HepG2 (cell line): ENCODE measurements around the gene SAE1. TPM values are rescaled to one million over a fixed set of nuclear protein-coding genes. Genes with fewer than 3 reads are reported as not detected.

Experiments
- CREB1 ChIP-seq, 2 experiments: fragments of 450-650 bp in 1 of 2; IDR thresholded peaks; 2 replicates each; pipeline ENCODE4 v1.6.1; 2016 to 2017; ENCODE audit warnings: control low read depth in 1 of 2, mild to moderate bottlenecking in 1 of 2, missing compliant biosample characterization in 1 of 2, missing genetic modification characterization in 1 of 2
- GATAD1 ChIP-seq: IDR thresholded peaks from 2 replicates; pipeline ENCODE4 v1.6.1; 2016; ENCODE audit warnings: missing genetic modification reagents, missing compliant biosample characterization
- IRX3 ChIP-seq: sonication (generic); formaldehyde crosslinking; IDR thresholded peaks from 2 replicates; pipeline ENCODE4 v1.8.1; 2023; ENCODE audit warnings: mild to moderate bottlenecking, low read depth, missing genetic modification reagents, borderline replicate concordance
- LCORL ChIP-seq, 2 experiments: fragments of 450-650 bp in 1 of 2; sonication (generic) in 1 of 2; formaldehyde crosslinking in 1 of 2; IDR thresholded peaks; 2 replicates each; pipeline versions ENCODE4 v1.5.0 to v1.6.1; 2017 to 2020; ENCODE audit warnings: antibody characterized with exemption in 1 of 2, missing genetic modification reagents in 1 of 2
- NRL ChIP-seq: sonication (generic); formaldehyde crosslinking; IDR thresholded peaks from 2 replicates; pipeline ENCODE4 v1.5.0; 2020; ENCODE audit warnings: missing genetic modification reagents, mild to moderate bottlenecking, moderate library complexity, borderline replicate concordance
- PRPF4 ChIP-seq: fragments of 200-400 bp; formaldehyde crosslinking; IDR thresholded peaks from 2 replicates; pipeline ENCODE4 v1.6.1; 2016; ENCODE audit warnings: low read length, low read depth; ENCODE audit not compliant: poor library complexity, severe bottlenecking
- SKI ChIP-seq: fragments of 450-650 bp; IDR thresholded peaks from one replicate; pipeline ENCODE4 v1.6.1; 2018; ENCODE audit warnings: mild to moderate bottlenecking; ENCODE audit not compliant: partially characterized antibody
- TAF1 ChIP-seq: sonication (generic); formaldehyde crosslinking; IDR thresholded peaks from 2 replicates; pipeline ENCODE4 v1.4.0; 2020; ENCODE audit warnings: missing genetic modification reagents
- TBX2 ChIP-seq: sonication (generic); formaldehyde crosslinking; IDR thresholded peaks from 2 replicates; pipeline ENCODE4 v1.5.0; 2020; ENCODE audit warnings: missing genetic modification reagents, mild to moderate bottlenecking, borderline replicate concordance
- ZKSCAN8 ChIP-seq: IDR thresholded peaks from 2 replicates; pipeline ENCODE4 v1.6.1; 2016; ENCODE audit warnings: borderline replicate concordance, missing genetic modification reagents, missing compliant biosample characterization
- ZNF138 ChIP-seq: sonication (generic); formaldehyde crosslinking; IDR thresholded peaks from 2 replicates; pipeline ENCODE4 v1.5.0; 2020; ENCODE audit warnings: mild to moderate bottlenecking, low read depth, missing genetic modification reagents
- ZNF207 ChIP-seq: fragments of 450-650 bp; IDR thresholded peaks from 2 replicates; pipeline ENCODE4 v1.6.1; 2016; ENCODE audit warnings: antibody characterized with exemption, borderline replicate concordance
- ZNF33A ChIP-seq: sonication (generic); formaldehyde crosslinking; IDR thresholded peaks from 2 replicates; pipeline ENCODE4 v1.5.1; 2020; ENCODE audit warnings: missing genetic modification reagents, mild to moderate bottlenecking, moderate library complexity, borderline replicate concordance
- ZNF431 ChIP-seq: sonication (generic); formaldehyde crosslinking; IDR thresholded peaks from 2 replicates; pipeline ENCODE4 v1.9.0; 2022; ENCODE audit warnings: missing genetic modification reagents, low read depth, mild to moderate bottlenecking, borderline replicate concordance
- ZNF484 ChIP-seq: sonication (generic); formaldehyde crosslinking; IDR thresholded peaks from 2 replicates; pipeline ENCODE4 v1.5.1; 2020; ENCODE audit warnings: mild to moderate bottlenecking, low read depth, missing genetic modification reagents, borderline replicate concordance
- polyA plus RNA-seq, 8 experiments: library from polyadenylated mRNA; depleted of rRNA in 3 of 8; stranded (reverse) in 7 of 8; unstranded in 1 of 8; fragments of >200 nt; fragmentation: Illumina TruSeq in 4 of 8; extraction: Trizol in 4 of 8; gene quantifications; 2 replicates each; pipeline versions ENCODE4 v1.2.1 to v1.2.3, GENCODE V29; 2011 to 2016; ENCODE audit warnings: low read depth in 4 of 8, missing spikeins in 1 of 8, mixed read lengths in 1 of 8; ENCODE audit not compliant: insufficient read depth in 1 of 8
- total RNA-seq, 5 experiments: library from RNA; depleted of rRNA; stranded (reverse); fragments of >200 nt; fragmentation: Illumina TruSeq; extraction: Trizol; gene quantifications; 2 replicates each; pipeline ENCODE4 v1.2.3, GENCODE V29; 2016; ENCODE audit warnings: low read depth in 1 of 5
- TF ChIP-seq, protein P1 (sequence below): sonication (generic); formaldehyde crosslinking; IDR thresholded peaks from 2 replicates; pipeline ENCODE4 v1.4.0; 2020; ENCODE audit warnings: mild to moderate bottlenecking, missing genetic modification reagents
- TF ChIP-seq, protein P2 (sequence below): sonication (generic); formaldehyde crosslinking; IDR thresholded peaks from 2 replicates; pipeline ENCODE4 v1.5.1; 2020; ENCODE audit warnings: missing genetic modification reagents, mild to moderate bottlenecking, borderline replicate concordance
- TF ChIP-seq, protein P3 (sequence below): sonication (generic); formaldehyde crosslinking; IDR thresholded peaks from 2 replicates; pipeline ENCODE4 v1.5.1; 2020; ENCODE audit warnings: missing genetic modification reagents, mild to moderate bottlenecking, borderline replicate concordance
- TF ChIP-seq, protein P4 (sequence below): sonication (generic); formaldehyde crosslinking; conservative IDR thresholded peaks from 2 replicates; pipeline ENCODE4 v1.4.0; 2020; ENCODE audit warnings: mild to moderate bottlenecking, missing genetic modification reagents, moderate library complexity

Gene SAE1
- total and polyA plus RNA-seq, 2 of the 13 experiments (the other 11 are each of a cell fraction or from before 2014, with no cell fraction given): 87.6 to 197 TPM

DNA sequence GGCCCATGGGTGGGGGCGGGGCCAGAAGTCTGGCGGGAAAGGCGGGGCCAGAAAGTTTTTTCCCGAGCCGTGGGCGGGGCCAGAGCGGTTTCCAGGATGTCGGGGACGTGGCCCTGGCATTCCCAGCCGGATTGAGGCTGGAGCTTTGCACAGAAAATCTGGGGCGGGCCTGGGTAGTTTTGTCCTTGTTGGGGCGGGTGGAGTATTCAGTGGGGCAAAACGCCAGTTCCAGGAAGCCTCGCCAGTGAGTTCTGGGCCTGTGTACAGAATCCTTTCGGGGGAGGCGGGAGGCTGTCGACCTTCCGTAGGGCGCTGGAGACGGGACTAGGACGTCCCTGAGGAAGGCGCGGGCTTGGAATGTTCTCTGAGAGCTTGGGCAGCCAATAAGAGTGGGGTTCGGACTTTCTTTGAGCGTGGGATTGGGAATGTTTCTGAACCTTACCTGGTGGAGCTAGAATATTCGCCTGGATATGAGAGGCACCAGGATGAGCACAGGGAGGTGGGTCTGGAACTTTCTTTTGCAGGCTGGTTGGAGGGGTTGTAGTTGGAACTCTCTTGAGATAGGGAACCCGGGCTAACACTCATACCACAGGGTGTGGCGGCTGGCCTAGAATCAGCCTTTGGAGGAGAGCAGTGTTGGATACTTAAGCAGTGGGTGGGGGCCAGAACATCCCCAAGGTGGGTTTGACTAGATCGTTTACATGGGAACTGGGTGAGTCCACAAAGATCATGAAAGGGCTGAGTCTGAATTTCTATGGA is 127.0 kb downstream of the SAE1 start (continued):
- TF ChIP-seq ZNF431 (no peak), TAF1 (peak; percentile 56), ZNF33A (CRISPR knock-in tag) (no peak), ZNF138 (CRISPR knock-in tag) (0 out of 2 replicates have a peak, but pooled peaks have one; percentile 44), CREB1 (IDR thresholded peaks at IDR 0.05) (no peak), CREB1 (CRISPR knock-in tag; IDR thresholded peaks at IDR 0.05) (no peak), NRL (no peak), LCORL (IDR thresholded peaks at IDR 0.05) (no peak), LCORL (CRISPR knock-in tag; IDR thresholded peaks at IDR 0.05) (no peak), GATAD1 (CRISPR knock-in tag) (no peak), TBX2 (CRISPR knock-in tag) (peak; percentile 25; the same call in 1 of the 2 replicates), PRPF4 (no peak), ZKSCAN8 (CRISPR knock-in tag) (no peak), ZNF484 (no peak), IRX3 (no peak), SKI (no peak), ZNF207 (no peak)
- TF ChIP-seq, protein P1, sequence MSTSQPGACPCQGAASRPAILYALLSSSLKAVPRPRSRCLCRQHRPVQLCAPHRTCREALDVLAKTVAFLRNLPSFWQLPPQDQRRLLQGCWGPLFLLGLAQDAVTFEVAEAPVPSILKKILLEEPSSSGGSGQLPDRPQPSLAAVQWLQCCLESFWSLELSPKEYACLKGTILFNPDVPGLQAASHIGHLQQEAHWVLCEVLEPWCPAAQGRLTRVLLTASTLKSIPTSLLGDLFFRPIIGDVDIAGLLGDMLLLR (CRISPR knock-in tag): peak; percentile 29; the same call in 1 of the 2 replicates
- TF ChIP-seq, protein P2, sequence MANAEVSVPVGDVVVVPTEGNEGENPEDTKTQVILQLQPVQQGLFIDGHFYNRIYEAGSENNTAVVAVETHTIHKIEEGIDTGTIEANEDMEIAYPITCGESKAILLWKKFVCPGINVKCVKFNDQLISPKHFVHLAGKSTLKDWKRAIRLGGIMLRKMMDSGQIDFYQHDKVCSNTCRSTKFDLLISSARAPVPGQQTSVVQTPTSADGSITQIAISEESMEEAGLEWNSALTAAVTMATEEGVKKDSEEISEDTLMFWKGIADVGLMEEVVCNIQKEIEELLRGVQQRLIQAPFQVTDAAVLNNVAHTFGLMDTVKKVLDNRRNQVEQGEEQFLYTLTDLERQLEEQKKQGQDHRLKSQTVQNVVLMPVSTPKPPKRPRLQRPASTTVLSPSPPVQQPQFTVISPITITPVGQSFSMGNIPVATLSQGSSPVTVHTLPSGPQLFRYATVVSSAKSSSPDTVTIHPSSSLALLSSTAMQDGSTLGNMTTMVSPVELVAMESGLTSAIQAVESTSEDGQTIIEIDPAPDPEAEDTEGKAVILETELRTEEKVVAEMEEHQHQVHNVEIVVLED (CRISPR knock-in tag): 0 out of 2 replicates have a peak, but pooled peaks have one; percentile 20
- TF ChIP-seq, protein P3, sequence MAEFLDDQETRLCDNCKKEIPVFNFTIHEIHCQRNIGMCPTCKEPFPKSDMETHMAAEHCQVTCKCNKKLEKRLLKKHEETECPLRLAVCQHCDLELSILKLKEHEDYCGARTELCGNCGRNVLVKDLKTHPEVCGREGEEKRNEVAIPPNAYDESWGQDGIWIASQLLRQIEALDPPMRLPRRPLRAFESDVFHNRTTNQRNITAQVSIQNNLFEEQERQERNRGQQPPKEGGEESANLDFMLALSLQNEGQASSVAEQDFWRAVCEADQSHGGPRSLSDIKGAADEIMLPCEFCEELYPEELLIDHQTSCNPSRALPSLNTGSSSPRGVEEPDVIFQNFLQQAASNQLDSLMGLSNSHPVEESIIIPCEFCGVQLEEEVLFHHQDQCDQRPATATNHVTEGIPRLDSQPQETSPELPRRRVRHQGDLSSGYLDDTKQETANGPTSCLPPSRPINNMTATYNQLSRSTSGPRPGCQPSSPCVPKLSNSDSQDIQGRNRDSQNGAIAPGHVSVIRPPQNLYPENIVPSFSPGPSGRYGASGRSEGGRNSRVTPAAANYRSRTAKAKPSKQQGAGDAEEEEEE (CRISPR knock-in tag): 0 out of 2 replicates have a peak, but pooled peaks have one; percentile 38
- TF ChIP-seq, protein P4, sequence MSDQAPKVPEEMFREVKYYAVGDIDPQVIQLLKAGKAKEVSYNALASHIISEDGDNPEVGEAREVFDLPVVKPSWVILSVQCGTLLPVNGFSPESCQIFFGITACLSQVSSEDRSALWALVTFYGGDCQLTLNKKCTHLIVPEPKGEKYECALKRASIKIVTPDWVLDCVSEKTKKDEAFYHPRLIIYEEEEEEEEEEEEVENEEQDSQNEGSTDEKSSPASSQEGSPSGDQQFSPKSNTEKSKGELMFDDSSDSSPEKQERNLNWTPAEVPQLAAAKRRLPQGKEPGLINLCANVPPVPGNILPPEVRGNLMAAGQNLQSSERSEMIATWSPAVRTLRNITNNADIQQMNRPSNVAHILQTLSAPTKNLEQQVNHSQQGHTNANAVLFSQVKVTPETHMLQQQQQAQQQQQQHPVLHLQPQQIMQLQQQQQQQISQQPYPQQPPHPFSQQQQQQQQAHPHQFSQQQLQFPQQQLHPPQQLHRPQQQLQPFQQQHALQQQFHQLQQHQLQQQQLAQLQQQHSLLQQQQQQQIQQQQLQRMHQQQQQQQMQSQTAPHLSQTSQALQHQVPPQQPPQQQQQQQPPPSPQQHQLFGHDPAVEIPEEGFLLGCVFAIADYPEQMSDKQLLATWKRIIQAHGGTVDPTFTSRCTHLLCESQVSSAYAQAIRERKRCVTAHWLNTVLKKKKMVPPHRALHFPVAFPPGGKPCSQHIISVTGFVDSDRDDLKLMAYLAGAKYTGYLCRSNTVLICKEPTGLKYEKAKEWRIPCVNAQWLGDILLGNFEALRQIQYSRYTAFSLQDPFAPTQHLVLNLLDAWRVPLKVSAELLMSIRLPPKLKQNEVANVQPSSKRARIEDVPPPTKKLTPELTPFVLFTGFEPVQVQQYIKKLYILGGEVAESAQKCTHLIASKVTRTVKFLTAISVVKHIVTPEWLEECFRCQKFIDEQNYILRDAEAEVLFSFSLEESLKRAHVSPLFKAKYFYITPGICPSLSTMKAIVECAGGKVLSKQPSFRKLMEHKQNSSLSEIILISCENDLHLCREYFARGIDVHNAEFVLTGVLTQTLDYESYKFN: no peak
